ENCODE data around the gene PAPOLA.

Gene PAPOLA

GRCh38 chr14:96493178-96493577 is 9.0 kb upstream of the PAPOLA start:
- H2BK12ac ChIP-seq (ENCODE audit: low read length in 2 of 2) = no peak overlapping the region
- no peak overlapping the region for H3K14ac ChIP-seq (ENCODE audit: low read length in 2 of 2)
- H3K9me3 ChIP-seq (ENCODE audit: control insufficient read depth, low read length) = no peaks in the 10 kb centered on the region
- H2AK5ac ChIP-seq (ENCODE audit: low read length, severe bottlenecking) = no peak overlapping the region
- no peaks in the 10 kb centered on the region for H3K79me1 ChIP-seq (replicated peaks; ENCODE audit: low read length, poor library complexity, severe bottlenecking)
- no peak overlapping the region for H4K91ac ChIP-seq (ENCODE audit: low read length)
- no peaks in the 10 kb centered on the region for H3K36me3 ChIP-seq (ENCODE audit: control insufficient read depth in 1 of 2, insufficient read depth in 2 of 2, low read depth in 1 of 2, low read length in 2 of 2)
- H3K9ac ChIP-seq (ENCODE audit: low read length) = no peak overlapping the region
- H3K18ac ChIP-seq (ENCODE audit: low read depth in 1 of 2, low read length in 2 of 2) = no peak overlapping the region
- no CpG with 5 or more reads among the region's 1 CpG for WGBS
- H3K27ac ChIP-seq (ENCODE audit: low read length, poor library complexity, severe bottlenecking) = no peak overlapping the region
- H2BK5ac ChIP-seq (ENCODE audit: low read depth, low read length, poor library complexity, severe bottlenecking) = no peak overlapping the region
- no peak overlapping the region for H2AFZ ChIP-seq (ENCODE audit: low read depth, low read length)
- no peak overlapping the region for H2BK120ac ChIP-seq (ENCODE audit: low read depth, low read length)
- H3K4me2 ChIP-seq (ENCODE audit: low read length, poor library complexity, severe bottlenecking) = no peak overlapping the region
- no peak overlapping the region for H4K8ac ChIP-seq (ENCODE audit: low read length)
- no peak for DNase-seq
- H2BK15ac ChIP-seq (ENCODE audit: low read depth, poor library complexity, severe bottlenecking) = no peak overlapping the region
- peaks cover 0 to 6% of the 10 kb centered on the region in 2 experiments for H3K27me3 ChIP-seq (ENCODE audit: control insufficient read depth in 1 of 2, insufficient read depth in 1 of 2, low read length in 2 of 2)
- H3K23ac ChIP-seq (ENCODE audit: low read length in 2 of 2) = no peak overlapping the region
- no peak overlapping the region for H3K4ac ChIP-seq (ENCODE audit: low read depth in 1 of 2, low read length in 2 of 2)
- H3K4me1 ChIP-seq (ENCODE audit: control insufficient read depth, insufficient read depth, low read depth, low read length) = no peaks in the 10 kb centered on the region
- H3K4me3 ChIP-seq (ENCODE audit: insufficient read depth in 1 of 2, low read depth in 1 of 2, low read length in 2 of 2) = no peak overlapping the region

- DNase-seq = no peak
- Histone ChIP-seq H4K8ac (ENCODE audit: low read length) (no peak overlapping the region), H2AK5ac (ENCODE audit: low read length, severe bottlenecking) (no peak overlapping the region), H2BK12ac (ENCODE audit: low read length in 2 of 2) (no peak overlapping the region), H3K9me3 (ENCODE audit: control insufficient read depth, low read length) (no peaks in the 10 kb centered on the region), H3K23ac (ENCODE audit: low read length in 2 of 2) (no peak overlapping the region), H3K14ac (ENCODE audit: low read length in 2 of 2) (no peak overlapping the region), H4K91ac (ENCODE audit: low read length) (no peak overlapping the region), H2AFZ (ENCODE audit: low read depth, low read length) (no peak overlapping the region), H3K18ac (ENCODE audit: low read depth in 1 of 2, low read length in 2 of 2) (no peak overlapping the region), H2BK5ac (ENCODE audit: low read depth, low read length, poor library complexity, severe bottlenecking) (no peak overlapping the region), H3K27me3 (ENCODE audit: control insufficient read depth in 1 of 2, insufficient read depth in 1 of 2, low read length in 2 of 2) (peaks cover 0 to 6% of the 10 kb centered on the region in 2 experiments), H3K27ac (ENCODE audit: low read length, poor library complexity, severe bottlenecking) (no peak overlapping the region), H3K36me3 (ENCODE audit: control insufficient read depth in 1 of 2, insufficient read depth in 2 of 2, low read depth in 1 of 2, low read length in 2 of 2) (no peaks in the 10 kb centered on the region), H3K79me1 (replicated peaks; ENCODE audit: low read length, poor library complexity, severe bottlenecking) (no peaks in the 10 kb centered on the region), H3K4me2 (ENCODE audit: low read length, poor library complexity, severe bottlenecking) (no peak overlapping the region), H2BK120ac (ENCODE audit: low read depth, low read length) (no peak overlapping the region), H2BK15ac (ENCODE audit: low read depth, poor library complexity, severe bottlenecking) (no peak overlapping the region), H3K4me1 (ENCODE audit: control insufficient read depth, insufficient read depth, low read depth, low read length) (no peaks in the 10 kb centered on the region), H3K9ac (ENCODE audit: low read length) (no peak overlapping the region), H3K4me3 (ENCODE audit: insufficient read depth in 1 of 2, low read depth in 1 of 2, low read length in 2 of 2) (no peak overlapping the region), H3K4ac (ENCODE audit: low read depth in 1 of 2, low read length in 2 of 2) (no peak overlapping the region)
- WGBS = 94% methylated on average over 3 of the region's 3 CpGs
These were observed 7.9 kb upstream of the PAPOLA start for GRCh38 chr14:96494331-96494730.

GRCh38 chr14:96497087-96497486 is 5.1 kb upstream of the PAPOLA start:
- H3K9me3 ChIP-seq (ENCODE audit: control insufficient read depth, low read length) = no peaks in the 10 kb centered on the region
- no peak overlapping the region for H2BK5ac ChIP-seq (ENCODE audit: low read depth, low read length, poor library complexity, severe bottlenecking)
- no peaks in the 10 kb centered on the region for H3K36me3 ChIP-seq (ENCODE audit: control insufficient read depth in 1 of 2, insufficient read depth in 2 of 2, low read depth in 1 of 2, low read length in 2 of 2)
- peaks cover 11% of the 10 kb centered on the region for H3K79me1 ChIP-seq (replicated peaks; ENCODE audit: low read length, poor library complexity, severe bottlenecking)
- no peak overlapping the region for H3K4me2 ChIP-seq (ENCODE audit: low read length, poor library complexity, severe bottlenecking)
- no peak overlapping the region for H4K91ac ChIP-seq (ENCODE audit: low read length)
- H3K18ac ChIP-seq (ENCODE audit: low read depth in 1 of 2, low read length in 2 of 2) = no peak overlapping the region
- no peak overlapping the region for H3K23ac ChIP-seq (ENCODE audit: low read length in 2 of 2)
- no peak overlapping the region for H2AFZ ChIP-seq (ENCODE audit: low read depth, low read length)
- no peak overlapping the region for H2AK5ac ChIP-seq (ENCODE audit: low read length, severe bottlenecking)
- WGBS = 33% methylated on average over 1 of the region's 5 CpGs
- no peak overlapping the region for H2BK15ac ChIP-seq (ENCODE audit: low read depth, poor library complexity, severe bottlenecking)
- H3K4me3 ChIP-seq (ENCODE audit: insufficient read depth in 1 of 2, low read depth in 1 of 2, low read length in 2 of 2) = no peak overlapping the region
- H3K27ac ChIP-seq (ENCODE audit: low read length, poor library complexity, severe bottlenecking) = no peak overlapping the region
- H3K27me3 ChIP-seq (ENCODE audit: control insufficient read depth in 1 of 2, insufficient read depth in 1 of 2, low read length in 2 of 2) = peaks cover 0 to 6% of the 10 kb centered on the region in 2 experiments
- peaks cover 3% of the 10 kb centered on the region for H3K4me1 ChIP-seq (ENCODE audit: control insufficient read depth, insufficient read depth, low read depth, low read length)
- no peak overlapping the region for H4K8ac ChIP-seq (ENCODE audit: low read length)
- DNase-seq = no peak
- no peak overlapping the region for H3K4ac ChIP-seq (ENCODE audit: low read depth in 1 of 2, low read length in 2 of 2)
- H3K9ac ChIP-seq (ENCODE audit: low read length) = no peak overlapping the region
- H3K14ac ChIP-seq (ENCODE audit: low read length in 2 of 2) = no peak overlapping the region
- H2BK120ac ChIP-seq (ENCODE audit: low read depth, low read length) = no peak overlapping the region
- H2BK12ac ChIP-seq (ENCODE audit: low read length in 2 of 2) = no peak overlapping the region

GRCh38 chr14:96497586-96497985 is 4.6 kb upstream of the PAPOLA start:
- no peak overlapping the region for H3K14ac ChIP-seq (ENCODE audit: low read length in 2 of 2)
- H3K79me1 ChIP-seq (replicated peaks; ENCODE audit: low read length, poor library complexity, severe bottlenecking) = peaks cover 11% of the 10 kb centered on the region
- H3K9ac ChIP-seq (ENCODE audit: low read length) = no peak overlapping the region
- peaks cover 3% of the 10 kb centered on the region for H3K4me1 ChIP-seq (ENCODE audit: control insufficient read depth, insufficient read depth, low read depth, low read length)
- H2BK5ac ChIP-seq (ENCODE audit: low read depth, low read length, poor library complexity, severe bottlenecking) = no peak overlapping the region
- no peak overlapping the region for H3K4me3 ChIP-seq (ENCODE audit: insufficient read depth in 1 of 2, low read depth in 1 of 2, low read length in 2 of 2)
- H2AK5ac ChIP-seq (ENCODE audit: low read length, severe bottlenecking) = no peak overlapping the region
- no peak overlapping the region for H2BK120ac ChIP-seq (ENCODE audit: low read depth, low read length)
- no peaks in the 10 kb centered on the region for H3K36me3 ChIP-seq (ENCODE audit: control insufficient read depth in 1 of 2, insufficient read depth in 2 of 2, low read depth in 1 of 2, low read length in 2 of 2)
- 100% methylated on average over 1 of the region's 3 CpGs for WGBS
- no peak overlapping the region for H2BK12ac ChIP-seq (ENCODE audit: low read length in 2 of 2)
- no peak overlapping the region for H2AFZ ChIP-seq (ENCODE audit: low read depth, low read length)
- H3K4ac ChIP-seq (ENCODE audit: low read depth in 1 of 2, low read length in 2 of 2) = no peak overlapping the region
- peaks cover 0 to 6% of the 10 kb centered on the region in 2 experiments for H3K27me3 ChIP-seq (ENCODE audit: control insufficient read depth in 1 of 2, insufficient read depth in 1 of 2, low read length in 2 of 2)
- no peak overlapping the region for H3K4me2 ChIP-seq (ENCODE audit: low read length, poor library complexity, severe bottlenecking)
- H3K9me3 ChIP-seq (ENCODE audit: control insufficient read depth, low read length) = no peaks in the 10 kb centered on the region
- no peak overlapping the region for H3K23ac ChIP-seq (ENCODE audit: low read length in 2 of 2)
- DNase-seq = no peak
- no peak overlapping the region for H4K91ac ChIP-seq (ENCODE audit: low read length)
- H3K27ac ChIP-seq (ENCODE audit: low read length, poor library complexity, severe bottlenecking) = no peak overlapping the region
- H3K18ac ChIP-seq (ENCODE audit: low read depth in 1 of 2, low read length in 2 of 2) = no peak overlapping the region
- no peak overlapping the region for H2BK15ac ChIP-seq (ENCODE audit: low read depth, poor library complexity, severe bottlenecking)
- H4K8ac ChIP-seq (ENCODE audit: low read length) = no peak overlapping the region
